Hepatocyte (in vitro differentiated cells): ENCODE results near the gene KNDC1.

ENCODE experiments used
- EZH2 ChIP-seq: fragments of 200-600 bp; sonication (generic); IDR thresholded peaks from 2 replicates; pipeline ENCODE4 v1.6.1; 2016; ENCODE audit warnings: antibody characterized with exemption, mild to moderate bottlenecking, borderline replicate concordance
- EZH2phosphoT487 ChIP-seq: fragments of 200-600 bp; sonication (generic); IDR thresholded peaks from one replicate; pipeline ENCODE4 v1.6.1; 2018; ENCODE audit warnings: antibody characterized with exemption, mild to moderate bottlenecking, low read depth, moderate library complexity; ENCODE audit not compliant: unreplicated experiment, severe bottlenecking
- TF ChIP-seq, protein P1 (sequence below): fragments of 200-600 bp; sonication (generic); IDR thresholded peaks from 2 replicates; pipeline ENCODE4 v1.5.1; 2016; ENCODE audit warnings: antibody characterized with exemption, mild to moderate bottlenecking; ENCODE audit not compliant: poor library complexity

DNA sequence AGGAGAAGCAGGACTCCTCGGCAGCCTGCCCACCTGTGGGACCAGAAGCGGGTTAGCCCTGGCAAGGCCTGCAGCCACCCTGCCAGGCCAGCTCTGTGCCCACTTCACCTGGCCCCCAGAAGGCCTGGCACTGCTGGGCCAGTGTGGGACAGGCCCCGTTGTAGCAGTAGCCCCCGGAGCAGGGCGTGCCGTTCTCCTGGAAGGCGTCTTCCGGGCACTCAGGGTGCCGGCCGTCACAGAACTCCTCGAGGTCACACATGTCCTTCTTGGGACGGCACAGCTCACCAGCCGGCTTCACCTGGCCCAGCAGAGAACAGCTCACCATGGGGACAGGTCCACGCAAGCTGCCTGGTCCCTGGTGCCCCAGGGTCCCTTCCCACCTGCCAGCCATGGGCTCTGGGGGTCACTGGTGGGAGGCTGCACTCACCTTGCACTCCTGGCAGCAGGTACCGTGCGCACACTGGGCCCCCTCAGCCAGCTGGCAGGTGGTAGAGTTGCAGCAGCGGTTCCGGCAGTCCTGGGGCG, 110.8 kb downstream of the KNDC1 start:
- TF ChIP-seq, protein P1, sequence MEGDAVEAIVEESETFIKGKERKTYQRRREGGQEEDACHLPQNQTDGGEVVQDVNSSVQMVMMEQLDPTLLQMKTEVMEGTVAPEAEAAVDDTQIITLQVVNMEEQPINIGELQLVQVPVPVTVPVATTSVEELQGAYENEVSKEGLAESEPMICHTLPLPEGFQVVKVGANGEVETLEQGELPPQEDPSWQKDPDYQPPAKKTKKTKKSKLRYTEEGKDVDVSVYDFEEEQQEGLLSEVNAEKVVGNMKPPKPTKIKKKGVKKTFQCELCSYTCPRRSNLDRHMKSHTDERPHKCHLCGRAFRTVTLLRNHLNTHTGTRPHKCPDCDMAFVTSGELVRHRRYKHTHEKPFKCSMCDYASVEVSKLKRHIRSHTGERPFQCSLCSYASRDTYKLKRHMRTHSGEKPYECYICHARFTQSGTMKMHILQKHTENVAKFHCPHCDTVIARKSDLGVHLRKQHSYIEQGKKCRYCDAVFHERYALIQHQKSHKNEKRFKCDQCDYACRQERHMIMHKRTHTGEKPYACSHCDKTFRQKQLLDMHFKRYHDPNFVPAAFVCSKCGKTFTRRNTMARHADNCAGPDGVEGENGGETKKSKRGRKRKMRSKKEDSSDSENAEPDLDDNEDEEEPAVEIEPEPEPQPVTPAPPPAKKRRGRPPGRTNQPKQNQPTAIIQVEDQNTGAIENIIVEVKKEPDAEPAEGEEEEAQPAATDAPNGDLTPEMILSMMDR = no peak
- TF ChIP-seq EZH2phosphoT487 (no peak), EZH2 (no peak)
